ENCODE measurements around the gene ZNF385A. TPM values are rescaled to one million over a fixed set of nuclear protein-coding genes. Genes with fewer than 3 reads are reported as not detected.

ZNF385A gene
- total and polyA plus RNA-seq, 9 of the 15 experiments (the other 6 are each of a cell fraction or from before 2014, with no cell fraction given), result 1.0 to 111 (median 7.7) TPM

DNA sequence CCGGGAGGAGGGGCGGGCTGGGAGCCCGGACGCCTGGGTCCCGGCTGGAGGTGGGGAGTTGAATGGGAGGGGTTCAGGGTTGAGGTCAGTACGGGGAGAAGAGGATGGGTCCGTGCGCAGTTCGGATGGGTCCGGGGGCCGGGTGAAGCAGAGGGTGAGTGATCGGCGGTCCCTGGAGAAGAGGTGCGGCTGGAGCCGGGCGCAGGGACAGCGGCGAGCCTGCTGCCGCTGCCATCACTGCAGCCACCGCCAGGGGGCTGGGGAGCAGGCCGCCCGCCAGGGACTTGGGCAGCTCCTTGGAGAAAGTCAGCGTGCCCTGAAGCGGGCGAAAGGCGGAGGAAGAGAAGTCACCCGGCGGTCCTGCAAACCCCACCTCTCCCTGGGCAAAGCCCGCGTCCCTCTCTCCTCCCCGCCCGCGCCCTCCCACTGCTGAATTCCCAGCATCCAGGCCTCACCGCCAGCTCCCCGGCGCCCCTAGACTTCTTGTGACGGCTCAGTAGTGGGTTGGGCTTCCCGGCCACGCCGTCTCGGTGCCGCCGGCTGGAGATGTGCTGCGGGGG, 14.3 kb downstream of the ZNF385A start (continued):
- TF ChIP-seq, protein P1, sequence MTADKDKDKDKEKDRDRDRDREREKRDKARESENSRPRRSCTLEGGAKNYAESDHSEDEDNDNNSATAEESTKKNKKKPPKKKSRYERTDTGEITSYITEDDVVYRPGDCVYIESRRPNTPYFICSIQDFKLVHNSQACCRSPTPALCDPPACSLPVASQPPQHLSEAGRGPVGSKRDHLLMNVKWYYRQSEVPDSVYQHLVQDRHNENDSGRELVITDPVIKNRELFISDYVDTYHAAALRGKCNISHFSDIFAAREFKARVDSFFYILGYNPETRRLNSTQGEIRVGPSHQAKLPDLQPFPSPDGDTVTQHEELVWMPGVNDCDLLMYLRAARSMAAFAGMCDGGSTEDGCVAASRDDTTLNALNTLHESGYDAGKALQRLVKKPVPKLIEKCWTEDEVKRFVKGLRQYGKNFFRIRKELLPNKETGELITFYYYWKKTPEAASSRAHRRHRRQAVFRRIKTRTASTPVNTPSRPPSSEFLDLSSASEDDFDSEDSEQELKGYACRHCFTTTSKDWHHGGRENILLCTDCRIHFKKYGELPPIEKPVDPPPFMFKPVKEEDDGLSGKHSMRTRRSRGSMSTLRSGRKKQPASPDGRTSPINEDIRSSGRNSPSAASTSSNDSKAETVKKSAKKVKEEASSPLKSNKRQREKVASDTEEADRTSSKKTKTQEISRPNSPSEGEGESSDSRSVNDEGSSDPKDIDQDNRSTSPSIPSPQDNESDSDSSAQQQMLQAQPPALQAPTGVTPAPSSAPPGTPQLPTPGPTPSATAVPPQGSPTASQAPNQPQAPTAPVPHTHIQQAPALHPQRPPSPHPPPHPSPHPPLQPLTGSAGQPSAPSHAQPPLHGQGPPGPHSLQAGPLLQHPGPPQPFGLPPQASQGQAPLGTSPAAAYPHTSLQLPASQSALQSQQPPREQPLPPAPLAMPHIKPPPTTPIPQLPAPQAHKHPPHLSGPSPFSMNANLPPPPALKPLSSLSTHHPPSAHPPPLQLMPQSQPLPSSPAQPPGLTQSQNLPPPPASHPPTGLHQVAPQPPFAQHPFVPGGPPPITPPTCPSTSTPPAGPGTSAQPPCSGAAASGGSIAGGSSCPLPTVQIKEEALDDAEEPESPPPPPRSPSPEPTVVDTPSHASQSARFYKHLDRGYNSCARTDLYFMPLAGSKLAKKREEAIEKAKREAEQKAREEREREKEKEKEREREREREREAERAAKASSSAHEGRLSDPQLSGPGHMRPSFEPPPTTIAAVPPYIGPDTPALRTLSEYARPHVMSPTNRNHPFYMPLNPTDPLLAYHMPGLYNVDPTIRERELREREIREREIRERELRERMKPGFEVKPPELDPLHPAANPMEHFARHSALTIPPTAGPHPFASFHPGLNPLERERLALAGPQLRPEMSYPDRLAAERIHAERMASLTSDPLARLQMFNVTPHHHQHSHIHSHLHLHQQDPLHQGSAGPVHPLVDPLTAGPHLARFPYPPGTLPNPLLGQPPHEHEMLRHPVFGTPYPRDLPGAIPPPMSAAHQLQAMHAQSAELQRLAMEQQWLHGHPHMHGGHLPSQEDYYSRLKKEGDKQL (CRISPR knock-in tag; IDR thresholded peaks at IDR 0.05; ENCODE audit: borderline replicate concordance), result no peak
- TF ChIP-seq NFATC3 (IDR thresholded peaks at IDR 0.05) (no peak), ZNF133 (CRISPR knock-in tag; IDR thresholded peaks at IDR 0.05) (no peak), SETDB1 (IDR thresholded peaks at IDR 0.05; ENCODE audit: low read length) (no peak), MAZ (CRISPR knock-in tag; conservative IDR thresholded peaks at IDR 0.05 in 1 of 2, IDR thresholded peaks at IDR 0.05 in 1 of 2) (peak; percentile 36 to 79; a peak in 2 of 4 replicates)
- TF ChIP-seq, protein P2, sequence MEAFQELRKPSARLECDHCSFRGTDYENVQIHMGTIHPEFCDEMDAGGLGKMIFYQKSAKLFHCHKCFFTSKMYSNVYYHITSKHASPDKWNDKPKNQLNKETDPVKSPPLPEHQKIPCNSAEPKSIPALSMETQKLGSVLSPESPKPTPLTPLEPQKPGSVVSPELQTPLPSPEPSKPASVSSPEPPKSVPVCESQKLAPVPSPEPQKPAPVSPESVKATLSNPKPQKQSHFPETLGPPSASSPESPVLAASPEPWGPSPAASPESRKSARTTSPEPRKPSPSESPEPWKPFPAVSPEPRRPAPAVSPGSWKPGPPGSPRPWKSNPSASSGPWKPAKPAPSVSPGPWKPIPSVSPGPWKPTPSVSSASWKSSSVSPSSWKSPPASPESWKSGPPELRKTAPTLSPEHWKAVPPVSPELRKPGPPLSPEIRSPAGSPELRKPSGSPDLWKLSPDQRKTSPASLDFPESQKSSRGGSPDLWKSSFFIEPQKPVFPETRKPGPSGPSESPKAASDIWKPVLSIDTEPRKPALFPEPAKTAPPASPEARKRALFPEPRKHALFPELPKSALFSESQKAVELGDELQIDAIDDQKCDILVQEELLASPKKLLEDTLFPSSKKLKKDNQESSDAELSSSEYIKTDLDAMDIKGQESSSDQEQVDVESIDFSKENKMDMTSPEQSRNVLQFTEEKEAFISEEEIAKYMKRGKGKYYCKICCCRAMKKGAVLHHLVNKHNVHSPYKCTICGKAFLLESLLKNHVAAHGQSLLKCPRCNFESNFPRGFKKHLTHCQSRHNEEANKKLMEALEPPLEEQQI (IDR thresholded peaks at IDR 0.05), result no peak
- TF ChIP-seq, protein P3, sequence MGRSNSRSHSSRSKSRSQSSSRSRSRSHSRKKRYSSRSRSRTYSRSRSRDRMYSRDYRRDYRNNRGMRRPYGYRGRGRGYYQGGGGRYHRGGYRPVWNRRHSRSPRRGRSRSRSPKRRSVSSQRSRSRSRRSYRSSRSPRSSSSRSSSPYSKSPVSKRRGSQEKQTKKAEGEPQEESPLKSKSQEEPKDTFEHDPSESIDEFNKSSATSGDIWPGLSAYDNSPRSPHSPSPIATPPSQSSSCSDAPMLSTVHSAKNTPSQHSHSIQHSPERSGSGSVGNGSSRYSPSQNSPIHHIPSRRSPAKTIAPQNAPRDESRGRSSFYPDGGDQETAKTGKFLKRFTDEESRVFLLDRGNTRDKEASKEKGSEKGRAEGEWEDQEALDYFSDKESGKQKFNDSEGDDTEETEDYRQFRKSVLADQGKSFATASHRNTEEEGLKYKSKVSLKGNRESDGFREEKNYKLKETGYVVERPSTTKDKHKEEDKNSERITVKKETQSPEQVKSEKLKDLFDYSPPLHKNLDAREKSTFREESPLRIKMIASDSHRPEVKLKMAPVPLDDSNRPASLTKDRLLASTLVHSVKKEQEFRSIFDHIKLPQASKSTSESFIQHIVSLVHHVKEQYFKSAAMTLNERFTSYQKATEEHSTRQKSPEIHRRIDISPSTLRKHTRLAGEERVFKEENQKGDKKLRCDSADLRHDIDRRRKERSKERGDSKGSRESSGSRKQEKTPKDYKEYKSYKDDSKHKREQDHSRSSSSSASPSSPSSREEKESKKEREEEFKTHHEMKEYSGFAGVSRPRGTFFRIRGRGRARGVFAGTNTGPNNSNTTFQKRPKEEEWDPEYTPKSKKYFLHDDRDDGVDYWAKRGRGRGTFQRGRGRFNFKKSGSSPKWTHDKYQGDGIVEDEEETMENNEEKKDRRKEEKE (IDR thresholded peaks at IDR 0.05; ENCODE audit: borderline replicate concordance in 1 of 2, control insufficient read depth in 1 of 2, low read depth in 2 of 2, low read length in 1 of 2), result 0 out of 4 replicates have a peak, but pooled peaks of 1 of the 2 experiments have one; percentile 28
- TF ChIP-seq, protein P4, sequence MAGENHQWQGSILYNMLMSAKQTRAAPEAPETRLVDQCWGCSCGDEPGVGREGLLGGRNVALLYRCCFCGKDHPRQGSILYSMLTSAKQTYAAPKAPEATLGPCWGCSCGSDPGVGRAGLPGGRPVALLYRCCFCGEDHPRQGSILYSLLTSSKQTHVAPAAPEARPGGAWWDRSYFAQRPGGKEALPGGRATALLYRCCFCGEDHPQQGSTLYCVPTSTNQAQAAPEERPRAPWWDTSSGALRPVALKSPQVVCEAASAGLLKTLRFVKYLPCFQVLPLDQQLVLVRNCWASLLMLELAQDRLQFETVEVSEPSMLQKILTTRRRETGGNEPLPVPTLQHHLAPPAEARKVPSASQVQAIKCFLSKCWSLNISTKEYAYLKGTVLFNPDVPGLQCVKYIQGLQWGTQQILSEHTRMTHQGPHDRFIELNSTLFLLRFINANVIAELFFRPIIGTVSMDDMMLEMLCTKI (IDR thresholded peaks at IDR 0.05; ENCODE audit: partially characterized antibody), result no peak
- TF ChIP-seq, protein P5, sequence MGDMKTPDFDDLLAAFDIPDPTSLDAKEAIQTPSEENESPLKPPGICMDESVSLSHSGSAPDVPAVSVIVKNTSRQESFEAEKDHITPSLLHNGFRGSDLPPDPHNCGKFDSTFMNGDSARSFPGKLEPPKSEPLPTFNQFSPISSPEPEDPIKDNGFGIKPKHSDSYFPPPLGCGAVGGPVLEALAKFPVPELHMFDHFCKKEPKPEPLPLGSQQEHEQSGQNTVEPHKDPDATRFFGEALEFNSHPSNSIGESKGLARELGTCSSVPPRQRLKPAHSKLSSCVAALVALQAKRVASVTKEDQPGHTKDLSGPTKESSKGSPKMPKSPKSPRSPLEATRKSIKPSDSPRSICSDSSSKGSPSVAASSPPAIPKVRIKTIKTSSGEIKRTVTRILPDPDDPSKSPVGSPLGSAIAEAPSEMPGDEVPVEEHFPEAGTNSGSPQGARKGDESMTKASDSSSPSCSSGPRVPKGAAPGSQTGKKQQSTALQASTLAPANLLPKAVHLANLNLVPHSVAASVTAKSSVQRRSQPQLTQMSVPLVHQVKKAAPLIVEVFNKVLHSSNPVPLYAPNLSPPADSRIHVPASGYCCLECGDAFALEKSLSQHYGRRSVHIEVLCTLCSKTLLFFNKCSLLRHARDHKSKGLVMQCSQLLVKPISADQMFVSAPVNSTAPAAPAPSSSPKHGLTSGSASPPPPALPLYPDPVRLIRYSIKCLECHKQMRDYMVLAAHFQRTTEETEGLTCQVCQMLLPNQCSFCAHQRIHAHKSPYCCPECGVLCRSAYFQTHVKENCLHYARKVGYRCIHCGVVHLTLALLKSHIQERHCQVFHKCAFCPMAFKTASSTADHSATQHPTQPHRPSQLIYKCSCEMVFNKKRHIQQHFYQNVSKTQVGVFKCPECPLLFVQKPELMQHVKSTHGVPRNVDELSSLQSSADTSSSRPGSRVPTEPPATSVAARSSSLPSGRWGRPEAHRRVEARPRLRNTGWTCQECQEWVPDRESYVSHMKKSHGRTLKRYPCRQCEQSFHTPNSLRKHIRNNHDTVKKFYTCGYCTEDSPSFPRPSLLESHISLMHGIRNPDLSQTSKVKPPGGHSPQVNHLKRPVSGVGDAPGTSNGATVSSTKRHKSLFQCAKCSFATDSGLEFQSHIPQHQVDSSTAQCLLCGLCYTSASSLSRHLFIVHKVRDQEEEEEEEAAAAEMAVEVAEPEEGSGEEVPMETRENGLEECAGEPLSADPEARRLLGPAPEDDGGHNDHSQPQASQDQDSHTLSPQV (IDR thresholded peaks at IDR 0.05), result peak; percentile 84
